Mammary microvascular endothelial cell (primary cell): ENCODE measurements around the gene KIR2DL3. TPM values are rescaled to one million over a fixed set of nuclear protein-coding genes. Genes with fewer than 3 reads are reported as not detected.

Source experiments
- total RNA-seq: library from RNA; depleted of rRNA; stranded (reverse); fragments of >200 nt; gene quantifications from 2 replicates; pipeline ENCODE4 v1.2.3, GENCODE V29; 2015

The KIR2DL3 gene
- total RNA-seq = not detected in 2 replicates

GRCh38 chr19:54738306-54738705 lies at the start of gene KIR2DL3:
TSS of gene KIR2DL3 (plus strand) at chr19:54738513. CDS start at chr19:54738546, 33 bp downstream.

GRCh38 chr19:54724142-54724541 lies 14.2 kb upstream of the KIR2DL3 start, which contains the start of gene KIR3DL3:
TSS of gene KIR3DL3 (plus strand) at chr19:54724442. CDS start at chr19:54724497, 55 bp downstream.

GRCh38 chr19:54769646-54770045 lies 31.3 kb downstream of the KIR2DL3 start, which contains the start of gene KIR2DL1:
TSS of gene KIR2DL1 (plus strand) at chr19:54769793. CDS start at chr19:54769851, 58 bp downstream.

Other genes starting within 250 kb of the KIR2DL3 start
- not detected in 2 replicates for gene LAIR2, start 235.7 kb upstream of the KIR2DL3 start, total RNA-seq
- not detected in 2 replicates for gene LILRA2, start 164.7 kb upstream of the KIR2DL3 start, total RNA-seq
- not detected in 2 replicates for gene LILRA1, start 144.9 kb upstream of the KIR2DL3 start, total RNA-seq
- gene LILRB1, start 108.0 kb upstream of the KIR2DL3 start, total RNA-seq = not detected in 2 replicates
- not detected in 2 replicates for gene LILRB4, start 75.5 kb upstream of the KIR2DL3 start, total RNA-seq
- gene KIR3DL3, start 14.1 kb upstream of the KIR2DL3 start, total RNA-seq = not detected in 2 replicates
- gene KIR2DL1, start 31.3 kb downstream of the KIR2DL3 start, total RNA-seq = not detected in 2 replicates
- gene KIR2DL4, start 65.1 kb downstream of the KIR2DL3 start, total RNA-seq = not detected in 2 replicates
- gene KIR3DL1, start 78.0 kb downstream of the KIR2DL3 start, total RNA-seq = not detected in 2 replicates
- not detected in 2 replicates for gene KIR2DS4, start 94.2 kb downstream of the KIR2DL3 start, total RNA-seq
- gene KIR3DL2, start 111.9 kb downstream of the KIR2DL3 start, total RNA-seq = not detected in 2 replicates
- not detected in 2 replicates for gene FCAR, start 135.7 kb downstream of the KIR2DL3 start, total RNA-seq
- not detected in 2 replicates for gene NCR1, start 167.6 kb downstream of the KIR2DL3 start, total RNA-seq
- gene NLRP7, start 209.0 kb downstream of the KIR2DL3 start, total RNA-seq = not detected in 2 replicates
- gene NLRP2, start 227.9 kb downstream of the KIR2DL3 start, total RNA-seq = 0.25 and 1.4 TPM in 2 replicates